Liver (tissue), 9 donors: Measurements from ENCODE around the gene TRIM63. TPM values are rescaled to one million over a fixed set of nuclear protein-coding genes. Genes with fewer than 3 reads are reported as not detected.

Experiments
- DNase-seq: peaks from one replicate; pipeline ENCODE4 v3.0.0-alpha.2; 2017; ENCODE audit warnings: low spot score
- H3K27ac ChIP-seq, 2 donors: one replicate each; pipeline ENCODE4 v1.7.0; 2013; ENCODE audit warnings: inconsistent platforms in 2 of 2, low read length in 2 of 2, control low read depth in 1 of 2, low read depth in 1 of 2, mild to moderate bottlenecking in 1 of 2
- H3K27me3 ChIP-seq, 4 donors: one replicate each; pipeline versions ENCODE4 v1.6.1 to v1.7.0; 2013; ENCODE audit warnings: low read length in 3 of 4, inconsistent platforms in 1 of 4, mild to moderate bottlenecking in 1 of 4, moderate library complexity in 1 of 4; ENCODE audit not compliant: control insufficient read depth in 4 of 4, insufficient read depth in 4 of 4
- H3K36me3 ChIP-seq, 4 donors: one replicate each; pipeline versions ENCODE4 v1.6.1 to v1.7.0; 2013; ENCODE audit warnings: low read length in 3 of 4, mild to moderate bottlenecking in 3 of 4, low read depth in 1 of 4, moderate library complexity in 1 of 4; ENCODE audit not compliant: control insufficient read depth in 4 of 4, insufficient read depth in 3 of 4
- H3K4me1 ChIP-seq, 4 donors: one replicate each; pipeline versions ENCODE4 v1.6.1 to v1.7.0; 2013; ENCODE audit warnings: low read length in 3 of 4, mild to moderate bottlenecking in 3 of 4, moderate library complexity in 1 of 4; ENCODE audit not compliant: control insufficient read depth in 4 of 4, insufficient read depth in 4 of 4
- H3K4me3 ChIP-seq, 3 donors: one replicate each; pipeline versions ENCODE4 v1.6.1 to v1.7.0; 2013; ENCODE audit warnings: low read length in 3 of 3, control low read depth in 1 of 3, low read depth in 1 of 3, mild to moderate bottlenecking in 1 of 3
- H3K9ac ChIP-seq, 2 donors: one replicate each; pipeline ENCODE4 v1.7.0; 2013; ENCODE audit warnings: low read length in 2 of 2, mild to moderate bottlenecking in 2 of 2, moderate library complexity in 2 of 2, control low read depth in 1 of 2, low read depth in 1 of 2
- H3K9me3 ChIP-seq, 4 donors: one replicate each; pipeline versions ENCODE4 v1.6.1 to v1.7.0; 2013; ENCODE audit warnings: low read length in 3 of 4; ENCODE audit not compliant: control insufficient read depth in 4 of 4
- EGR1 ChIP-seq, 2 donors: IDR thresholded peaks; 2 replicates each; pipeline ENCODE4 v1.6.1; 2016 to 2018; ENCODE audit warnings: antibody characterized with exemption in 2 of 2, low read depth in 2 of 2
- FOXA1 ChIP-seq: IDR thresholded peaks from 2 replicates; pipeline ENCODE4 v1.6.1; 2016; ENCODE audit warnings: antibody characterized with exemption
- FOXA2 ChIP-seq: IDR thresholded peaks from 2 replicates; pipeline ENCODE4 v1.6.1; 2016; ENCODE audit warnings: antibody characterized with exemption
- GABPA ChIP-seq, 2 donors: IDR thresholded peaks in 1 of 2; conservative IDR thresholded peaks in 1 of 2; 2 replicates each; pipeline ENCODE4 v1.6.1; 2016; ENCODE audit warnings: antibody characterized with exemption in 2 of 2, mild to moderate bottlenecking in 1 of 2, moderate library complexity in 1 of 2
- HNF4A ChIP-seq, 2 donors: conservative IDR thresholded peaks; 2 replicates each; pipeline ENCODE4 v1.6.1; 2016; ENCODE audit warnings: antibody characterized with exemption in 2 of 2, mild to moderate bottlenecking in 2 of 2
- HNF4G ChIP-seq: IDR thresholded peaks from 2 replicates; pipeline ENCODE4 v1.6.1; 2016; ENCODE audit warnings: antibody characterized with exemption
- JUND ChIP-seq, 2 donors: IDR thresholded peaks; 2 replicates each; pipeline ENCODE4 v1.6.1; 2016; ENCODE audit warnings: antibody characterized with exemption in 2 of 2
- NR2F2 ChIP-seq: IDR thresholded peaks from 2 replicates; pipeline ENCODE4 v1.6.1; 2016; ENCODE audit warnings: antibody characterized with exemption
- RAD21 ChIP-seq, 2 donors: IDR thresholded peaks; 2 replicates each; pipeline ENCODE4 v1.6.1; 2016; ENCODE audit warnings: antibody characterized with exemption in 2 of 2, mild to moderate bottlenecking in 2 of 2
- RXRA ChIP-seq, 2 donors: IDR thresholded peaks; 2 replicates each; pipeline ENCODE4 v1.6.1; 2017 to 2018; ENCODE audit warnings: antibody characterized with exemption in 2 of 2, mild to moderate bottlenecking in 1 of 2
- SP1 ChIP-seq: IDR thresholded peaks from 2 replicates; pipeline ENCODE4 v1.6.1; 2018; ENCODE audit warnings: antibody characterized with exemption, mild to moderate bottlenecking
- TAF1 ChIP-seq: conservative IDR thresholded peaks from 2 replicates; pipeline ENCODE4 v1.6.1; 2016; ENCODE audit warnings: antibody characterized with exemption, mild to moderate bottlenecking
- YY1 ChIP-seq: IDR thresholded peaks from 2 replicates; pipeline ENCODE4 v1.6.1; 2016; ENCODE audit warnings: antibody characterized with exemption, mild to moderate bottlenecking
- WGBS: extraction: QIAGEN DNeasy Blood & Tissue Kit; methylation state at CpG from one replicate; pipeline ENCODE4 v1.1.7; 2013; 5-methylcytosine and 5-hydroxymethylcytosine counted together
- polyA plus RNA-seq, 2 donors: library from polyadenylated mRNA; stranded (reverse) in 1 of 2; unstranded in 1 of 2; fragments of 200-250 nt in 1 of 2; fragments of >200 nt in 1 of 2; fragmentation: Nextera tagmentation in 1 of 2; extraction: Ambion mirVana in 1 of 2; gene quantifications; one replicate each; pipeline versions ENCODE4 v1.2.1 to v1.2.3, GENCODE V29; 2013 to 2015
- total RNA-seq, 2 donors: library from RNA; depleted of rRNA; stranded (reverse); fragments of >200 nt; gene quantifications; one replicate each; pipeline ENCODE4 v1.2.3, GENCODE V29; 2014
- TF ChIP-seq, protein P1 (sequence below): IDR thresholded peaks from 2 replicates; pipeline ENCODE4 v1.6.1; 2016; ENCODE audit warnings: antibody characterized with exemption
- TF ChIP-seq, protein P2 (sequence below): IDR thresholded peaks from 2 replicates; pipeline ENCODE4 v1.6.1; 2016; ENCODE audit warnings: antibody characterized with exemption
- donor health status: healthy.
- donor health status: healthy.
- donor health status: healthy.
- donor health status: healthy.
- donor health status: healthy.

TRIM63 gene
- total and polyA plus RNA-seq, 4 donors = 0.03 TPM; not detected in 3

DNA sequence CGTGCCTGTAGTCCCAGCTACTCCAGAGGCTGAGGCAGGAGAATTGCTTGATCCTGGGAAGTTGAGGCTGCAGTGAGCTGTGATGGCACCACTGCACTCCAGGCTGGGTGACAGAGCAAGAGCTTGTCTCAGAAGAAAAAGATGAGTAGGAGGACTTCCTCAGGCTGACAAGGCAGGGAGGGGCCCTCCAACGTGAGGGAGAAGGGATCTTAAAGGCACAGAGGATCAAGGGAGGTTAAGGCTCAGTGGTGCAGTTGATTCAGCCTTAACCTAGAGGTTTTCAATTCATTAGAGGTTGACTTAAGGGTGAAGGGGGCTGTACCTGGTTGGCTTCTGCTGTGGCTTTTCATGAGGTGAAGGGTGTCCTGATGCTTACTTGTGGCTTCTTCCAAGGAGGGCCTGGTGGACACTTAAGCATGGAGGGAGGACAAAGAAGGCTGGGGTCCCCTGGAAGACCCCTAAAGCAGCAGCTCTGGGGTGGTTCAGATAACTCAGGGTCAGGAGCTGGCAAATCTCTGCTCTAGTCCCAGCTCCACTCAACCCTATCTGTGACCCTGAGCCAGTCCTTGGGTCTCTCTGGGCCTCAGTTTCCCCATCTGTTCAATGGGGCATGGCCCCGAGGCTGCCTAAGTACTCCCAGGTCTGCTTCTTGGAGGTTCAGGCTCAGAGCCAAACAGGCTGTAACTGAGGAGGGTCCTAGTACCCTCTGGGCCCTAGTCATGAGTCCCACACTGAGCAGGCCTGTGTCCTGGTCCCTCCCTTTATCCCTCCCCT is 39.5 kb downstream of the TRIM63 start:
- no peaks in the 10 kb centered on the region for H3K27me3 ChIP-seq
- TF ChIP-seq JUND (IDR thresholded peaks at IDR 0.05) (no peak), RAD21 (IDR thresholded peaks at IDR 0.05) (no peak), HNF4A (conservative IDR thresholded peaks at IDR 0.05) (no peak)
- no peaks in the 10 kb centered on the region for H3K9me3 ChIP-seq
- H3K36me3 ChIP-seq = no peaks in the 10 kb centered on the region
- no peak for DNase-seq
- H3K4me1 ChIP-seq = no peaks in the 10 kb centered on the region
- H3K9ac ChIP-seq = no peak overlapping the region
- WGBS = 43% methylated on average over 3 of the region's 3 CpGs
- no peak overlapping the region for H3K4me3 ChIP-seq
- no peak overlapping the region for H3K27ac ChIP-seq

DNA sequence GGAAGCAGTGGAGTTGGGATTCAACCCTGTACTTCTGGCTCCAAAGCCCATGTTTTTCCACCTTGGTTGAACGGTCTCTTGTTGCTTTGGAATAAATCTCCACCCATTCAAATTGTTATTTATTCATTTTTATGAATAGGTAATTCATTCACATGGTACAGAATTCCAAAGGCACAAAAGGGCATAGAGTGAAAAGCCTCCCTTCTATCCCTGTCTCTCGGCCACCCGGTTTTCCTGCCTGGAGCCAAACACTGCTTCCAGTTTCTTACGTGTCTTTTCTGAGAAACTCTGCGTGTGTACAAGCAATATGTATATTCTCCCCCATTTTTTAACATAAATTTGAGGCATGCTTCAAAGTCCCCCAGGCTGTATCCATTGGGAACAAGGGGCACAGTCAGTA is 41.9 kb downstream of the TRIM63 start:
- no peak for DNase-seq
- TF ChIP-seq, protein P1, sequence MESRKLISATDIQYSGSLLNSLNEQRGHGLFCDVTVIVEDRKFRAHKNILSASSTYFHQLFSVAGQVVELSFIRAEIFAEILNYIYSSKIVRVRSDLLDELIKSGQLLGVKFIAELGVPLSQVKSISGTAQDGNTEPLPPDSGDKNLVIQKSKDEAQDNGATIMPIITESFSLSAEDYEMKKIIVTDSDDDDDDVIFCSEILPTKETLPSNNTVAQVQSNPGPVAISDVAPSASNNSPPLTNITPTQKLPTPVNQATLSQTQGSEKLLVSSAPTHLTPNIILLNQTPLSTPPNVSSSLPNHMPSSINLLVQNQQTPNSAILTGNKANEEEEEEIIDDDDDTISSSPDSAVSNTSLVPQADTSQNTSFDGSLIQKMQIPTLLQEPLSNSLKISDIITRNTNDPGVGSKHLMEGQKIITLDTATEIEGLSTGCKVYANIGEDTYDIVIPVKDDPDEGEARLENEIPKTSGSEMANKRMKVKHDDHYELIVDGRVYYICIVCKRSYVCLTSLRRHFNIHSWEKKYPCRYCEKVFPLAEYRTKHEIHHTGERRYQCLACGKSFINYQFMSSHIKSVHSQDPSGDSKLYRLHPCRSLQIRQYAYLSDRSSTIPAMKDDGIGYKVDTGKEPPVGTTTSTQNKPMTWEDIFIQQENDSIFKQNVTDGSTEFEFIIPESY = no peak
- TF ChIP-seq FOXA2 (no peak), YY1 (no peak), HNF4G (no peak), FOXA1 (no peak), NR2F2 (no peak), GABPA (IDR thresholded peaks at IDR 0.05 in 1 of 2, conservative IDR thresholded peaks at IDR 0.05 in 1 of 2) (no peak), SP1 (no peak), JUND (IDR thresholded peaks at IDR 0.05) (no peak)
- TF ChIP-seq, protein P2, sequence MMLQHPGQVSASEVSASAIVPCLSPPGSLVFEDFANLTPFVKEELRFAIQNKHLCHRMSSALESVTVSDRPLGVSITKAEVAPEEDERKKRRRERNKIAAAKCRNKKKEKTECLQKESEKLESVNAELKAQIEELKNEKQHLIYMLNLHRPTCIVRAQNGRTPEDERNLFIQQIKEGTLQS = no peak
- 80% methylated on average over 5 of the region's 5 CpGs for WGBS

DNA sequence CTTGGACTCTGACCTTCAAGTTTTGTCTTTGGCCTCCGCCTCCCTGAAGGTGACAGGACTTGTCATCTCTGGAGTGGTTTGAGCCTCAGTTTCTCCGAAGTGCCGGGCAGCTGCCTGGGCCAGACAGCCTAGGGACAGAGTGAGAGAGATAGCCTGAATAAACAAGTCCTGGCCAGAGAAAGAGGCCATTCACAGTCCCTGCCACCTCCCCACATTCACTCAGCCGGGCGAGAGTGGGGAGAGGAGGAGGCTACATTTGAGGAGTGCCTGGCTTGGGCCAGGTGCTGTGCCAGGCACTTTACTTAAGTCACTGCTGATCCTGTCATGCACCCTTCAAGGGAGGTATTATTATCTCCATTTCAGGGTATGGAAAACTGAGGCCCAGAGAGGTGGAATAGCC is 42.4 kb downstream of the TRIM63 start:
- DNase-seq = no peak
- Histone ChIP-seq H3K4me1 (peaks cover 0 to 2% (median 0%) of the 10 kb centered on the region in 4 donors), H3K9me3 (no peaks in the 10 kb centered on the region), H3K27ac (no peak overlapping the region), H3K4me3 (no peak overlapping the region), H3K36me3 (no peaks in the 10 kb centered on the region), H3K27me3 (no peaks in the 10 kb centered on the region), H3K9ac (no peak overlapping the region)
- TF ChIP-seq, protein P2 = no peak
- TF ChIP-seq HNF4A (conservative IDR thresholded peaks at IDR 0.05) (no peak), YY1 (no peak), RAD21 (IDR thresholded peaks at IDR 0.05) (no peak), HNF4G (no peak), TAF1 (no peak), SP1 (no peak), EGR1 (IDR thresholded peaks at IDR 0.05; ENCODE audit: low read depth in 2 of 2) (no peak), RXRA (IDR thresholded peaks at IDR 0.05) (no peak), FOXA2 (no peak), NR2F2 (no peak), GABPA (IDR thresholded peaks at IDR 0.05 in 1 of 2, conservative IDR thresholded peaks at IDR 0.05 in 1 of 2) (no peak)
- TF ChIP-seq, protein P1 = no peak
- 72% methylated on average over 5 of the region's 5 CpGs for WGBS

More for the DNA sequence above, 41.9 kb downstream of the TRIM63 start:
- H3K27ac ChIP-seq = no peak overlapping the region
- H3K4me1 ChIP-seq = peaks cover 0 to 2% (median 0%) of the 10 kb centered on the region in 4 donors
- H3K27me3 ChIP-seq = no peaks in the 10 kb centered on the region
- no peaks in the 10 kb centered on the region for H3K9me3 ChIP-seq
- H3K4me3 ChIP-seq = no peak overlapping the region
- H3K36me3 ChIP-seq = no peaks in the 10 kb centered on the region
- H3K9ac ChIP-seq = no peak overlapping the region
